MM.1S (cell line): Measurements from ENCODE around the gene TGM4.

Experiments
- DNase-seq: peaks from one replicate; pipeline ENCODE4 v3.0.0-alpha.2; 2015
- H2AFZ ChIP-seq: fragments of 300-600 bp; sonication (generic); 2 replicates; pipeline ENCODE4 v1.6.0; 2016; ENCODE audit warnings: antibody characterized with exemption, low read length
- H3F3A ChIP-seq: fragments of 300-600 bp; sonication (generic); 2 replicates; pipeline ENCODE4 v1.6.1; 2016; ENCODE audit warnings: mild to moderate bottlenecking, antibody characterized with exemption, low read length, moderate library complexity, mixed read lengths; ENCODE audit not compliant: insufficient read depth
- H3K27ac ChIP-seq: fragments of 300-600 bp; sonication (generic); 2 replicates; pipeline ENCODE4 v1.5.1; 2016; ENCODE audit warnings: mild to moderate bottlenecking, low read length
- H3K27me3 ChIP-seq: fragments of 300-600 bp; sonication (generic); replicated peaks from 2 replicates; pipeline ENCODE4 v1.6.0; 2016; ENCODE audit warnings: low read length; ENCODE audit not compliant: insufficient read depth
- H3K36me3 ChIP-seq: fragments of 300-600 bp; sonication (generic); replicated peaks from 2 replicates; pipeline ENCODE4 v1.6.1; 2016; ENCODE audit warnings: mild to moderate bottlenecking, low read length, mixed read lengths; ENCODE audit not compliant: insufficient read depth
- H3K4me1 ChIP-seq: fragments of 300-600 bp; sonication (generic); 2 replicates; pipeline ENCODE4 v1.6.1; 2016; ENCODE audit warnings: low read length, mixed read lengths
- H3K4me2 ChIP-seq: fragments of 300-600 bp; sonication (generic); 2 replicates; pipeline ENCODE4 v1.6.0; 2016; ENCODE audit warnings: low read depth, low read length
- H3K4me3 ChIP-seq: fragments of 300-600 bp; sonication (generic); 2 replicates; pipeline ENCODE4 v1.5.1; 2016; ENCODE audit warnings: low read length, mixed read lengths
- H3K79me2 ChIP-seq: fragments of 300-600 bp; sonication (generic); 2 replicates; pipeline ENCODE4 v1.6.1; 2016; ENCODE audit warnings: mixed run types, low read length, mixed read lengths
- H3K9ac ChIP-seq: fragments of 300-600 bp; sonication (generic); 2 replicates; pipeline ENCODE4 v1.6.1; 2016; ENCODE audit warnings: low read length, mixed read lengths
- H3K9me2 ChIP-seq: fragments of 300-600 bp; sonication (generic); replicated peaks from 2 replicates; pipeline ENCODE4 v1.6.1; 2016; ENCODE audit warnings: mild to moderate bottlenecking, low read length, mixed read lengths; ENCODE audit not compliant: insufficient read depth
- H3K9me3 ChIP-seq: fragments of 300-600 bp; sonication (generic); replicated peaks from 2 replicates; pipeline ENCODE4 v1.6.1; 2016; ENCODE audit warnings: mild to moderate bottlenecking, low read length, mixed read lengths; ENCODE audit not compliant: insufficient read depth
- H4K20me1 ChIP-seq: fragments of 300-600 bp; sonication (generic); 2 replicates; pipeline ENCODE4 v1.6.1; 2016; ENCODE audit warnings: mild to moderate bottlenecking, low read length, moderate library complexity, mixed read lengths; ENCODE audit not compliant: insufficient read depth
- CTCF ChIP-seq: fragments of 300-600 bp; sonication (generic); IDR thresholded peaks from 2 replicates; pipeline ENCODE4 v1.5.1; 2016; ENCODE audit warnings: antibody characterized with exemption, low read length, mixed read lengths
- EZH2 ChIP-seq: fragments of 300-600 bp; sonication (generic); optimal IDR thresholded peaks from 2 replicates; pipeline ENCODE3; 2017; ENCODE audit warnings: low read depth, mild to moderate bottlenecking, antibody characterized with exemption, low read length, mixed read lengths
- EZH2phosphoT487 ChIP-seq: fragments of 300-600 bp; sonication (generic); IDR thresholded peaks from 2 replicates; pipeline ENCODE4 v1.6.1; 2018; ENCODE audit warnings: antibody characterized with exemption, low read length

TGM4 gene

GRCh38 chr3:44861412-44862225 is 12.8 kb upstream of the TGM4 start, which contains the start of gene TMEM42:
TSS of gene TMEM42 (plus strand) at chr3:44861912. CDS start at chr3:44861925, 13 bp downstream.
- Histone ChIP-seq H3K4me3 (peak within 1 kb of the TSS; percentile 89), H3K9me3 (no peaks in the 10 kb centered on the region), H3K9me2 (no peaks in the 10 kb centered on the region), H3K27me3 (no peaks in the 10 kb centered on the region), H3K4me1 (peaks cover 24% of the 10 kb centered on the region), H2AFZ (peak within 1 kb of the TSS; percentile 98), H3K79me2 (peaks cover 6% of the 10 kb centered on the region), H3K36me3 (no peaks in the 10 kb centered on the region), H3K4me2 (peak within 1 kb of the TSS; percentile 81), H3K9ac (peak within 1 kb of the TSS; percentile 77), H4K20me1 (no peaks in the 10 kb centered on the region), H3K27ac (peak within 1 kb of the TSS; percentile 62; the same call in 1 of the 2 replicates), H3F3A (peaks cover 12% of the 10 kb centered on the region)
- DNase-seq = peak; percentile 93
- TF ChIP-seq CTCF (peak; percentile 20; the same call in 1 of the 2 replicates), EZH2phosphoT487 (no peak), EZH2 (no peak)

GRCh38 chr3:44862226-44862637 is 12.2 kb upstream of the TGM4 start:
- Histone ChIP-seq H3K4me1 (peaks cover 24% of the 10 kb centered on the region), H3K27me3 (no peaks in the 10 kb centered on the region), H3K9ac (peak overlapping the region; percentile 56; the same call in 1 of the 2 replicates), H3F3A (peaks cover 12% of the 10 kb centered on the region), H2AFZ (peak overlapping the region; percentile 43), H3K36me3 (no peaks in the 10 kb centered on the region), H3K27ac (peak overlapping the region; percentile 20; the same call in 1 of the 2 replicates), H3K4me3 (peak overlapping the region; percentile 63), H3K9me3 (no peaks in the 10 kb centered on the region), H3K79me2 (peaks cover 6% of the 10 kb centered on the region), H3K4me2 (peak overlapping the region; percentile 81), H4K20me1 (no peaks in the 10 kb centered on the region), H3K9me2 (no peaks in the 10 kb centered on the region)
- TF ChIP-seq CTCF (no peak), EZH2 (no peak), EZH2phosphoT487 (no peak)
- DNase-seq = peak; percentile 33

GRCh38 chr3:44865272-44866035 is 9.0 kb upstream of the TGM4 start:
- H3K9ac ChIP-seq = no peak overlapping the region
- no peaks in the 10 kb centered on the region for H3K9me2 ChIP-seq
- no peak overlapping the region for H3K4me2 ChIP-seq
- H2AFZ ChIP-seq = no peak overlapping the region
- H3K27ac ChIP-seq = peak overlapping the region; percentile 40; the same call in 1 of the 2 replicates
- H3K9me3 ChIP-seq = no peaks in the 10 kb centered on the region
- H3K27me3 ChIP-seq = no peaks in the 10 kb centered on the region
- H4K20me1 ChIP-seq = no peaks in the 10 kb centered on the region
- peaks cover 6% of the 10 kb centered on the region for H3K79me2 ChIP-seq
- peaks cover 12% of the 10 kb centered on the region for H3F3A ChIP-seq
- H3K36me3 ChIP-seq = no peaks in the 10 kb centered on the region
- TF ChIP-seq EZH2phosphoT487 = no peak
- peaks cover 24% of the 10 kb centered on the region for H3K4me1 ChIP-seq
- H3K4me3 ChIP-seq = no peak overlapping the region
- DNase-seq = peak; percentile 52
